HEK293T (cell line): ENCODE measurements around the gene TSPAN9.

ENCODE experiments used
- ARNT ChIP-seq: fragments of 450-650 bp; IDR thresholded peaks from 2 replicates; pipeline ENCODE4 v1.6.1; 2017; ENCODE audit warnings: mild to moderate bottlenecking
- BHLHE40 ChIP-seq: fragments of 450-650 bp; IDR thresholded peaks from 2 replicates; pipeline ENCODE4 v1.6.1; 2016; ENCODE audit warnings: mild to moderate bottlenecking, moderate library complexity, borderline replicate concordance
- CTBP1 ChIP-seq: fragments of 450-650 bp; IDR thresholded peaks from 2 replicates; pipeline ENCODE4 v1.6.1; 2016; ENCODE audit warnings: borderline replicate concordance
- ELF4 ChIP-seq: fragments of 450-650 bp; IDR thresholded peaks from 2 replicates; pipeline ENCODE4 v1.6.1; 2017; ENCODE audit warnings: antibody characterized with exemption
- FOXA1 ChIP-seq: fragments of 450-650 bp; IDR thresholded peaks from 2 replicates; pipeline ENCODE4 v1.6.1; 2016; ENCODE audit warnings: mild to moderate bottlenecking
- FOXM1 ChIP-seq: fragments of 450-650 bp; IDR thresholded peaks from 2 replicates; pipeline ENCODE4 v1.6.1; 2017; ENCODE audit warnings: mild to moderate bottlenecking, borderline replicate concordance
- HDGF ChIP-seq: fragments of 450-650 bp; IDR thresholded peaks from 2 replicates; pipeline ENCODE4 v1.6.1; 2017; ENCODE audit warnings: antibody characterized with exemption, borderline replicate concordance
- L3MBTL2 ChIP-seq: fragments of 450-650 bp; conservative IDR thresholded peaks from 2 replicates; pipeline ENCODE4 v1.6.1; 2016; ENCODE audit warnings: mild to moderate bottlenecking
- NFRKB ChIP-seq: fragments of 450-650 bp; IDR thresholded peaks from 2 replicates; pipeline ENCODE4 v1.6.1; 2016; ENCODE audit warnings: mild to moderate bottlenecking, moderate library complexity
- SUZ12 ChIP-seq: fragments of 450-650 bp; IDR thresholded peaks from 2 replicates; pipeline ENCODE4 v1.6.1; 2016; ENCODE audit warnings: mild to moderate bottlenecking
- TARDBP ChIP-seq: fragments of 450-650 bp; IDR thresholded peaks from 2 replicates; pipeline ENCODE4 v1.6.1; 2016
- ZNF384 ChIP-seq: fragments of 450-650 bp; IDR thresholded peaks from 2 replicates; pipeline ENCODE4 v1.6.1; 2016

DNA sequence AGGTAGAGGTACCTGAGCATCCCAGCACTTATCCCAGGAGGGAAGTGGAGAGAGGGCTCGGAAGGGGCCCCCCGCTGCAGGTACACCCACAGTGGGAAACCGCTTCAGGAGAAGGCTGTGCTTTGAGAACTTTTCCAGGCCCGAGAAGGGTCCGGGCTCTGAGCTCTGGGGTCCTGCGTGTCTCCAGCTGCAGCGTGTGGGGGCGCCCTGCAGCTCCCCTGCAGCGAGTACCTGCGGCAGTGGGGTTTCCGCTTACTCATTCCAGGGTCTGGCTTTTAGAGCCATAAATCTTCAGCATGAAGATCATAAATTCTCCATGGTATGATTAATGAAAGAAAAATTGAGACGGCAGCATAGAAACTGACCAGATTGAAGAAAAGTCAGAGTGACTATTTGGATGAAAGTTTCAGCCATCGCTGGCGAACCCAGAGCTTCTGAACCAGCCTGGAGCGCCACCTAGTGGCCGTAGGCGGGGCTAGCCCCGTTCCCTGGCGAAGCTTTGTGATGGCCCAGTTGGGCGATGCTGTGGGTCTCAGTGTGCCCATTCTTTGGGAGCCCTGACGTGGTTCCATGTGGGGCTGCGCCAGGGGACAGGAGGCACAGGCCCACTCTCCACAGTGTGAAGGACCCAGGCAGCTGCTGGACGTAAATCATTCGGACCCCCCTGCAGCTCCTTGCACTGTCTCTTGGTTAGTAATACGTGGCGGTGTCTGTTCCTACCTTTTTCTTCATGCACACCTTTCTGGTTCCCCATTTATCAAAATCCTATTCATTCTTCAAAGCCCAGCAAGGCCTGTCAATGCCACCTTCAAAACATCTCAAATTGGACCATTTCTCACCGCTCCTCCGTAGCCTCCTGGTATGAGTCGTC, 198.2 kb downstream of the TSPAN9 start:
- no peak for TF ChIP-seq ZNF384
- TF ChIP-seq FOXM1, result no peak
- TF ChIP-seq BHLHE40, result no peak
- no peak for TF ChIP-seq CTBP1
- TF ChIP-seq L3MBTL2, result no peak
- TF ChIP-seq SUZ12, result no peak
- no peak for TF ChIP-seq ARNT
- no peak for TF ChIP-seq NFRKB
- TF ChIP-seq HDGF, result no peak
- no peak for TF ChIP-seq TARDBP
- no peak for TF ChIP-seq ELF4
- no peak for TF ChIP-seq FOXA1
